Duodenal mucosa (tissue), 2 donors: ENCODE data around the gene PRPH.
"Not testable (repeated sequence)": the region's sequence is repeated elsewhere in the genome, so short reads cannot be mapped to it uniquely, and the experiment has no call there.

Experiments
- H3K27ac ChIP-seq: one replicate; pipeline ENCODE4 v1.7.0; 2013; ENCODE audit warnings: low read depth, low read length
- H3K27me3 ChIP-seq, 2 donors: one replicate each; pipeline ENCODE4 v1.7.0; 2013; ENCODE audit warnings: low read length in 2 of 2, control low read depth in 1 of 2; ENCODE audit not compliant: insufficient read depth in 2 of 2, control insufficient read depth in 1 of 2
- H3K36me3 ChIP-seq, 2 donors: one replicate each; pipeline ENCODE4 v1.7.0; 2013; ENCODE audit warnings: low read length in 2 of 2, control low read depth in 1 of 2; ENCODE audit not compliant: insufficient read depth in 2 of 2, control insufficient read depth in 1 of 2
- H3K4me1 ChIP-seq, 2 donors: one replicate each; pipeline ENCODE4 v1.7.0; 2013; ENCODE audit warnings: low read length in 2 of 2, control low read depth in 1 of 2; ENCODE audit not compliant: insufficient read depth in 2 of 2, control insufficient read depth in 1 of 2
- H3K4me3 ChIP-seq, 2 donors: one replicate each; pipeline ENCODE4 v1.7.0; 2013; ENCODE audit warnings: low read length in 2 of 2, low read depth in 1 of 2
- H3K9ac ChIP-seq, 2 donors: one replicate each; pipeline ENCODE4 v1.7.0; 2013; ENCODE audit warnings: low read length in 2 of 2, low read depth in 1 of 2
- H3K9me3 ChIP-seq, 2 donors: one replicate each; pipeline ENCODE4 v1.7.0; 2013; ENCODE audit warnings: low read length in 2 of 2, control low read depth in 1 of 2; ENCODE audit not compliant: control insufficient read depth in 1 of 2

The PRPH gene

DNA sequence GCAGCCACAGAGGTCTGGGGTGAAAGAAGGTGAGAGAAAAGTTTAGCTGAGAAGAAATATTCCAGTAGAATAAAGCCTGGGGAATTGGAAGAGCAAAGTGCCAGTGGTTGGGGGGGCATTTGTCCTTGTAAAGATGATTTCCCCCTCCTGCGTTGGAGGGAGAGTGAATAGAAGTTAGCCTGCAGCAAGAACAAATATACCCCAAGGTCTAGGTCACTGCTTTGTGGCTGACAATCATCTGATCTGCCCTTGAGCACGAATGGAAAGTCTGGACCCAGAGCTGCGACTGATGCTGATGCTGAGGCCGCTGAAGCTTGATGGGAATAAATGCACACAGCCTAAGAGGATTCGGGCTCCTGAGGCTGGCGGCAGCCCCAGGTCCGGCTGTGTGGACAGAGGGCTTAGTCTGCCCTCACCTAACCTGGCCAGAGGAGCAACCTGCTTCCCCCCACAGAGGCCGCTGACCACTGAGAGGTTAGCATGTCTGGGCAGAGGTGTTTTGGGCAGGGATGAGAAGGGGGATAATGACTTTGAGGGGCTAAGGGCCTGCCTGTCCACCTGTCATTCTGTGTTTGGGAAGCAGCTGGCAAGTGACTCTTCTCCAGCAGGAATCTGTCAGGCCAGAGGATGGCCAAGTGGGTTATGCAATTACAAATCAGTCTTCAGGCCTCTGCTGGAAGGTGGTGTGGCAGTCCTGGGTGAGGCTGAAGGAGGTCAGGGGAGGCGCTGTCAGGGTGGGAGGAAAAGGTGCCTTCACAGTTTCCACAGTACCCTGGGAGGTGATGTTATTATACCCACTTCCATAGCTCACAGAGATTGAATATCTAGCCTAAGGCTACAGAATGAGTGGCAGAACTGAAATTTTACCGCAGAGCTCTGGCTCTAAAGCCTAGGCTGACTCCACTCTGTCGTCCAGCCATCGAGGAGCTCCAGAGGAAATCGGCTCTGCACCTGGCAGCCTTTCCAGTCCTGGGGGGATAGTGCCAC is 18.4 kb upstream of the PRPH start:
- H3K27ac ChIP-seq: no peak overlapping the region
- no peak overlapping the region for H3K4me3 ChIP-seq
- peaks cover 11 to 20% of the 10 kb centered on the region in 2 donors for H3K36me3 ChIP-seq
- no peaks in the 10 kb centered on the region for H3K4me1 ChIP-seq
- no peak overlapping the region for H3K9ac ChIP-seq
- no peaks in the 10 kb centered on the region for H3K27me3 ChIP-seq
- no peaks in the 10 kb centered on the region for H3K9me3 ChIP-seq

DNA sequence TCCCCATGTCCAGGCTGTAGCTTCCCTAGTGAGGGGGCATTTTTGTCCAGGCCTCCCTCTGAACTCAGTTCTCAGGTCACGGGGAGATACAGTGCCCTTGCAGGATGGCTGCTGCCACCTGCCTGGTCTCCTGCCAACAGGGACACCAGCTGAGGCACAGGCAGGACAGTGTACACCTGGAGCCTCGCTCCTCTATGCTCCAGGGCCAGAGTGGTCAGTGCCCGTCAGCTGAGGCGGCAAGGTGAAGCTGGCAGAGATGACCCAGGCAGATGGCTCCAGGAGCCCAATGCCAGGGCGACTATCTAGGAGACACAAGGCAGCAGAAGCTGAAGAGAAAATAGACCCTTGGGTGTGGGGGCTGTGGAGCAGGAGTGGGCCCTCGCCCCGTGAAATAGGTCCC is 17.5 kb upstream of the PRPH start:
- Histone ChIP-seq H3K9ac (no peak overlapping the region), H3K27ac (no peak overlapping the region), H3K36me3 (peaks cover 6 to 16% of the 10 kb centered on the region in 2 donors), H3K4me3 (no peak overlapping the region), H3K4me1 (no peaks in the 10 kb centered on the region), H3K27me3 (no peaks in the 10 kb centered on the region), H3K9me3 (no peaks in the 10 kb centered on the region)

DNA sequence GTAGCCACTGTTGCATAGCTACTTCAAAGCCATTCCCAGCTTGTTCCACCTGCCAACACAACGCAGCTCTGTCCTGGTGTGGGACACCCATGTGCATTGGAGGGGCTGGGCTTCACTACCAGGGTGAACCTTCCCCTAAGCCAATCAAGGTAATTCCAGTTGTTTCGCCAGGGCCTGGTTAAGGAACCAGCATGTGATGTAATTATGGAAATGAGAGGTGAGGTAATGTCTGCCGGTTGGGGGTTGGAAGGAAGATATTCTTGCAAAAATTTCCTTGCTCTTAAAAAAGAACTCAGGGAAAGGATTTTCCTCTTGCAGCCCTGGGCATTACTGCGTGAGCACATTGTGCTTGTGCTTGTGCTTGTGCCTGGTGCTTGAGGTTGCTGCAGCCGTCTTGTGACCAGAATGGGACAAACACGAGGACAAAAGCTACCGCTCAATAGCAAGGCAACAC is 15.2 kb upstream of the PRPH start:
- Histone ChIP-seq H3K36me3 (no peaks in the 10 kb centered on the region), H3K27ac (no peak overlapping the region), H3K4me1 (no peaks in the 10 kb centered on the region), H3K9ac (no peak overlapping the region), H3K4me3 (no peak overlapping the region), H3K27me3 (no peaks in the 10 kb centered on the region), H3K9me3 (no peaks in the 10 kb centered on the region)

DNA sequence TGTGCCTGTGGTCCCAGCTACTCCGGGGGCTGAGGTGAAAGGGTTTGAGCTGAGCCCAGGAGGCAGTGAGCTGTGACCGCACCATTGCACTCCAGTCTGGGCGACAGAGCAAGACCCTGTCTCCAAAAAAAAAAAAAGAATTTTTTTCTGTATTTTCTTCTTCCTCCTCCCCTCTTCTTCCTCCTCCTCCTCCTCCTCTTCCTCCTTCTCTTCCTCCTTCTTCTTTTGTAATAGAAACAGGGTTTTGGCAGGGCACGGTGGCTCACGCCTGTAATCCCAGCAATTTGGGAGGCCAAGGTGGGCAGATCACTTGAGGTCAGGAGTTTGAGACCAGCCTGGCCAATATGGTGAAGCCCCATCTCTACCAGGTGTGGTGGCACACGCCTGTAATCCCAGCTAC is 14.4 kb upstream of the PRPH start:
- H3K9me3 ChIP-seq, H3K36me3 ChIP-seq, H3K27ac ChIP-seq, H3K4me3 ChIP-seq, H3K27me3 ChIP-seq, H3K9ac ChIP-seq, H3K4me1 ChIP-seq: not testable (repeated sequence)

DNA sequence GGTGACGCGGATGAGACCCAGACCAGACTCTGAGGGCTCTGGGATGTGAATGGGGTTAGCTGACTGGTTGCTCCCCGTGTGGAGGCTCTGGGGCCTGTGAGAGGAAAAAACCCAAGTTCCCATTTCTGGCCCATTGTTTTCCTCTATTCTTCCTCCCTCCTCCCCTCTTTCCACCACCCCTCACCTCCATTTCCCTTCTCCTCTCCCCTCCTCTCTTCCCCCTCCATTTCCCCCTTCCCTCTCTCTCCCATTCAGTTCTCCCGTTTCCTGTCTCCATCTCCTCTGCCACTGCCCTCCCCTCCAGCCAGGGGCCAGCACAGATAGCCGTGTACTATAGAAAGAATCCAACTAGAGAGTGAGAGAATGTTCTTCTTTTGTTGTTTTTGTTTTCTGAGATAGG is 12.6 kb upstream of the PRPH start:
- Histone ChIP-seq H3K9me3 (no peaks in the 10 kb centered on the region), H3K9ac (no peak overlapping the region), H3K27ac (no peak overlapping the region), H3K4me3 (no peak overlapping the region), H3K36me3 (no peaks in the 10 kb centered on the region), H3K27me3 (peaks cover 0 to 2% of the 10 kb centered on the region in 2 donors), H3K4me1 (no peaks in the 10 kb centered on the region)

DNA sequence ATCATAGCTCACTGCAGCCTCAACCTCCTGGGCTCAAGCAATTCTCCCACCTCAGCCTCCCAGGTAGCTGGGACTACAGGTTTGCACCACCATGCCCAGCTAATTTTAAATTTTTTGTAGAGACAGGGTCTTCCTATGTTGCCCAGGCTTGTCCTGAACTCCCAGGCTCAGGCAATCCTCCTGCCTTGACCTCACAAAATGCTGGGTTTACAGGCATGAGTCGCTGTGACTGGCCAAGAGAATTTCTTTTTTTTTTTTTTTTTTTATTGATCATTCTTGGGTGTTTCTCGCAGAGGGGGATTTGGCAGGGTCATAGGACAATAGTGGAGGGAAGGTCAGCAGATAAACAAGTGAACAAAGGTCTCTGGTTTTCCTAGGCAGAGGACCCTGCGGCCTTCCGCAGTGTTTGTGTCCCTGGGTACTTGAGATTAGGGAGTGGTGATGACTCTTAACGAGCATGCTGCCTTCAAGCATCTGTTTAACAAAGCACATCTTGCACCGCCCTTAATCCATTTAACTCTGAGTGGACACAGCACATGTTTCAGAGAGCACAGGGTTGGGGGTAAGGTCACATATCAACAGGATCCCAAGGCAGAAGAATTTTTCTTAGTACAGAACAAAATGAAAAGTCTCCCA is 12.1 kb upstream of the PRPH start:
- H3K9ac ChIP-seq, H3K9me3 ChIP-seq, H3K36me3 ChIP-seq, H3K4me1 ChIP-seq, H3K27me3 ChIP-seq, H3K4me3 ChIP-seq, H3K27ac ChIP-seq: not testable (repeated sequence)

DNA sequence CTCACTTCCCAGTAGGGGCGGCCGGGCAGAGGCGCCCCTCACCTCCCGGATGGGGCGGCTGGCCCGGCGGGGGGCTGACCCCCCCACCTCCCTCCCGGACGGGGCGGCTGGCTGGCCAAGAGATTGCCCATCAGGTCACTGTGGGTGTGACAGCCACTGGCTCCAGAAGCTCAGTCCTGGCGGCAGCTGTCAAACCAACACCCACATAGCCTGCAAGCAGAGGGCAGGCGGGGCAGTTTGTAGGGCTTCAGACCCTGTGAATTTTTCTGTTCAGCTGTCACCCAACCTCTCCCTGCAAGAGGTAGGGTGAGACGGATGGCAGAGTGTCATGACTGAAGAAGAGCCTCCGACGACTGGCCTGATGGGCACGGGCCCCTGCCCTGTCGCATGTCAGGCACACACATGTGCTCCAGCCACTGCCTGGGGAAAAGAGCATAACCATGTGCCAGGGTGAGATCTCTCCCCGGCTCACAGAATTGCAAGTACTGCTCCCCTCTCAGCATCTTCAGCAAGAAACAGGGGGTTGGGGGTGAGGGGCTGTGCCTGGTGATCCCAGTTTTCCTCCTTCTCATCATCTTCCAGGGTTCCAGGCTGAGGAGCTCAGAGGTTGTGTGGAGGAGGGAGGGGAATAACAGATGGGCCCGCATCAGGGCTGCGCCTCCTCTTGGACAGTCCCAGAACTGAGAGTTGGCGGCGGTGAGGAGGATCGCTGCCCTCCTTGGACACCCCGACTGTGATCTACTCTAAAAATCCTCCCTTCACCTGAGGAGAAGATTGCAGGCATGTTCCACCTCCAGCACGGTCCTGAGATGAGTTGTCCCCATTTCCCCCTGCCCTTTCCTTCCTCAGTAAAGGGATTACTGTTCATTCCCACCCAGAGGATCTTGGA is 11.2 kb upstream of the PRPH start:
- Histone ChIP-seq H3K9ac (no peak overlapping the region), H3K36me3 (no peaks in the 10 kb centered on the region), H3K4me1 (no peaks in the 10 kb centered on the region), H3K27me3 (peaks cover under 1 to 5% of the 10 kb centered on the region in 2 donors), H3K4me3 (no peak overlapping the region), H3K27ac (no peak overlapping the region), H3K9me3 (no peaks in the 10 kb centered on the region)

DNA sequence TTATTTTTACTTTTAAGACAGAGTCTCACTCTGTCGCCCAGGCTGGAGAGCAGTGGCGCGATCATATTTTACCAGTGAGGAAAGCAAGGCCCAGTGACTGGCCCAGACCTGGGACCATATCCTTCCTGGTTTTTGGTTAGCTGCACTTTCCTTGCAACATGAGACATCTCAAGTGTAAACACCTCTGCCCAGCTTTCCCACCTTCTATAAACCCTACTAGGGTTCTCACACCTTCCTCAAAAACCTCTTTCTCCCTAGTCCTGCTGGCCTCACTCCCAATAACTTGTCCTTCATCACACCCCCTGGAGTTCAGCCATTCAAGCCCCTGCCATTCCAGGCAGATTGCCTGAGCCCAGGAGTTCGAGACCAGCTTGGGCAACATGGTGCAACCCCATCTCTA is 10.3 kb upstream of the PRPH start:
- Histone ChIP-seq H3K9ac (no peak overlapping the region), H3K27me3 (peaks cover 5 to 6% of the 10 kb centered on the region in 2 donors), H3K27ac (no peak overlapping the region)

DNA sequence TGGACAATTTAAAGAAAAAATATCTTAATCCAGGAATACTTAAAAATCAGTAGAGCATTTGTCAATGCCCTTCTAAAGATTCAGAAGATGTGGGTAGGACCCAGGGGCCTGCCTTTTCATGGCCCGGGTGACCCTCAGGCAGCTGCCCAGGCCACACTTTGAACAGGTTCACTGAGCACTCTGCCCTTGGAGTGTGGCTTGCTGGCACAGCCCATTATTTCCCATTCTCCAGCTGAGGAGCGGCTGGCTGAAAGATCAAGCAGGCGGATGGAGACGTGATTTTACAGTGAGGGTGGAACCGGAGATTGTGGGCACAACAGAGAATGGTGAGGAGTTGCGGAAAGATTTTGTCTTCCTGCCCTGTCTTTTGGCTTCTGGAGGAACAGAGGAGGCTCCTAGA is 7.1 kb upstream of the PRPH start:
- Histone ChIP-seq H3K27me3 (peaks cover 5 to 6% of the 10 kb centered on the region in 2 donors), H3K9ac (no peak overlapping the region), H3K9me3 (no peaks in the 10 kb centered on the region), H3K27ac (no peak overlapping the region), H3K36me3 (no peaks in the 10 kb centered on the region), H3K4me1 (peaks cover under 1 to 7% of the 10 kb centered on the region in 2 donors), H3K4me3 (no peak overlapping the region)

More for the DNA sequence above, 10.3 kb upstream of the PRPH start:
- H3K36me3 ChIP-seq: no peaks in the 10 kb centered on the region
- no peak overlapping the region for H3K4me3 ChIP-seq
- no peaks in the 10 kb centered on the region for H3K4me1 ChIP-seq
- no peaks in the 10 kb centered on the region for H3K9me3 ChIP-seq
